NT2/D1 (cell line): ENCODE data around the gene LRRC3C.

Experiments used
- SUZ12 ChIP-seq: IDR thresholded peaks from 2 replicates; pipeline ENCODE4 v1.6.1; 2011; ENCODE audit not compliant: insufficient read length, insufficient read depth; ENCODE audit errors: extremely low read depth
- YY1 ChIP-seq: IDR thresholded peaks from 2 replicates; pipeline ENCODE4 v1.6.1; 2011; ENCODE audit not compliant: insufficient read length, insufficient read depth
- ZNF274 ChIP-seq: IDR thresholded peaks from 2 replicates; pipeline ENCODE4 v1.6.1; 2011; ENCODE audit warnings: mild to moderate bottlenecking, low read depth, low read length

GRCh38 chr17:39939106-39939505 lies 11.6 kb downstream of the LRRC3C start:
- TF ChIP-seq ZNF274 = no peak
- no peak for TF ChIP-seq YY1
- TF ChIP-seq SUZ12 = no peak
